Measurements from ENCODE around the gene NME5. TPM values are rescaled to one million over a fixed set of nuclear protein-coding genes. Genes with fewer than 3 reads are reported as not detected.

The NME5 gene
- polyA plus RNA-seq, 1 donor from 2014 or later: 17.0 TPM

DNA sequence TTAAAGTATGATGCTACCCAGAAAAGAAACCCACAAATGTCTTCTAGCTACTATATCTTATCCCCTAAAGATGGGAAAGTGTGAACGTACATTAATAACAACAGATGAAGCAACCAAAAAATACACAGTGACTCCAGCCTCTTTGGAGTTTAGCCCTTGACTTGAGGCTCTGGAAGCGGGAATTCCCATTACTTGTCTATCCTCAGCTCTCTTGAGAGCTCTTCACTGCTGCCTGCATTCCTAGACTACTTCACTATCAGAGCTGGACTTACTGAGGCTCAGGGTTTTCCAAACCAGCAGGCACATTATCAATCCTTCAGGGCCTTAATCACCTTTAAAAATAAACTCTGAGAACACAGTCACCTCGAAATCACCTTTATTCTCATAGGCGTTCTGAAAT is 1.0 kb upstream of the NME5 start:
- no peak for TF ChIP-seq MXI1 (conservative IDR thresholded peaks at IDR 0.05; ENCODE audit: poor library complexity, severe bottlenecking)
- no peak for TF ChIP-seq REST (IDR thresholded peaks at IDR 0.05; ENCODE audit: borderline replicate concordance)
- no peak for TF ChIP-seq SMC3 (conservative IDR thresholded peaks at IDR 0.05; ENCODE audit: poor library complexity)
- no peak for TF ChIP-seq EP300 (conservative IDR thresholded peaks at IDR 0.05; ENCODE audit: poor library complexity, severe bottlenecking)
- TF ChIP-seq EZH2 (IDR thresholded peaks at IDR 0.05; ENCODE audit: borderline replicate concordance, insufficient read depth, low read length, poor library complexity, severe bottlenecking): no peak
- no peak for TF ChIP-seq TAF1 (IDR thresholded peaks at IDR 0.05; ENCODE audit: low read depth)
- TF ChIP-seq POLR2AphosphoS5 (IDR thresholded peaks at IDR 0.05): no peak
- TF ChIP-seq RAD21 (conservative IDR thresholded peaks at IDR 0.05): no peak
- TF ChIP-seq, protein P1, sequence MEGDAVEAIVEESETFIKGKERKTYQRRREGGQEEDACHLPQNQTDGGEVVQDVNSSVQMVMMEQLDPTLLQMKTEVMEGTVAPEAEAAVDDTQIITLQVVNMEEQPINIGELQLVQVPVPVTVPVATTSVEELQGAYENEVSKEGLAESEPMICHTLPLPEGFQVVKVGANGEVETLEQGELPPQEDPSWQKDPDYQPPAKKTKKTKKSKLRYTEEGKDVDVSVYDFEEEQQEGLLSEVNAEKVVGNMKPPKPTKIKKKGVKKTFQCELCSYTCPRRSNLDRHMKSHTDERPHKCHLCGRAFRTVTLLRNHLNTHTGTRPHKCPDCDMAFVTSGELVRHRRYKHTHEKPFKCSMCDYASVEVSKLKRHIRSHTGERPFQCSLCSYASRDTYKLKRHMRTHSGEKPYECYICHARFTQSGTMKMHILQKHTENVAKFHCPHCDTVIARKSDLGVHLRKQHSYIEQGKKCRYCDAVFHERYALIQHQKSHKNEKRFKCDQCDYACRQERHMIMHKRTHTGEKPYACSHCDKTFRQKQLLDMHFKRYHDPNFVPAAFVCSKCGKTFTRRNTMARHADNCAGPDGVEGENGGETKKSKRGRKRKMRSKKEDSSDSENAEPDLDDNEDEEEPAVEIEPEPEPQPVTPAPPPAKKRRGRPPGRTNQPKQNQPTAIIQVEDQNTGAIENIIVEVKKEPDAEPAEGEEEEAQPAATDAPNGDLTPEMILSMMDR (IDR thresholded peaks at IDR 0.05; ENCODE audit: poor library complexity, severe bottlenecking): no peak
- Histone ChIP-seq H3K9me2 (ENCODE audit: insufficient read depth, low read length) (no peaks in the 10 kb centered on the region), H3K4me2 (ENCODE audit: low read length) (no peak overlapping the region), H3K36me3 (ENCODE audit: insufficient read depth, low read length) (no peaks in the 10 kb centered on the region), H3K27me3 (ENCODE audit: insufficient read depth, low read depth, low read length) (no peaks in the 10 kb centered on the region), H3F3A (ENCODE audit: insufficient read depth, low read length, poor library complexity, severe bottlenecking) (no peaks in the 10 kb centered on the region), H3K9me3 (ENCODE audit: low read length) (no peaks in the 10 kb centered on the region), H3K79me2 (replicated peaks; ENCODE audit: insufficient read depth, low read length) (no peaks in the 10 kb centered on the region), H3K27ac (ENCODE audit: low read length) (no peak overlapping the region), H3K9ac (ENCODE audit: low read length) (no peak overlapping the region), H3K4me3 (ENCODE audit: low read length) (no peak overlapping the region), H4K20me1 (ENCODE audit: insufficient read depth) (no peaks in the 10 kb centered on the region), H2AFZ (ENCODE audit: low read depth, low read length) (no peak overlapping the region)

GRCh38 chr5:138139781-138140090 is 508 bp upstream of the NME5 start:
- Histone ChIP-seq H3K4me3 (ENCODE audit: low read length) (peak overlapping the region; percentile 67), H4K20me1 (ENCODE audit: insufficient read depth) (no peaks in the 10 kb centered on the region), H3K9ac (ENCODE audit: low read length) (peak overlapping the region; percentile 45), H3K27ac (ENCODE audit: low read length) (peak overlapping the region; percentile 21), H3F3A (ENCODE audit: insufficient read depth, low read length, poor library complexity, severe bottlenecking) (no peaks in the 10 kb centered on the region), H3K36me3 (ENCODE audit: insufficient read depth, low read length) (no peaks in the 10 kb centered on the region), H3K9me3 (ENCODE audit: low read length) (no peaks in the 10 kb centered on the region), H2AFZ (ENCODE audit: low read depth, low read length) (peak overlapping the region; percentile 42), H3K9me2 (ENCODE audit: insufficient read depth, low read length) (no peaks in the 10 kb centered on the region), H3K79me2 (replicated peaks; ENCODE audit: insufficient read depth, low read length) (no peaks in the 10 kb centered on the region), H3K27me3 (ENCODE audit: insufficient read depth, low read depth, low read length) (no peaks in the 10 kb centered on the region), H3K4me2 (ENCODE audit: low read length) (peak overlapping the region; percentile 38)
- TF ChIP-seq EP300 (conservative IDR thresholded peaks at IDR 0.05; ENCODE audit: poor library complexity, severe bottlenecking): no peak
- TF ChIP-seq SMC3 (conservative IDR thresholded peaks at IDR 0.05; ENCODE audit: poor library complexity): no peak
- TF ChIP-seq RAD21 (conservative IDR thresholded peaks at IDR 0.05): no peak
- TF ChIP-seq MXI1 (conservative IDR thresholded peaks at IDR 0.05; ENCODE audit: poor library complexity, severe bottlenecking): no peak
- TF ChIP-seq REST (IDR thresholded peaks at IDR 0.05; ENCODE audit: borderline replicate concordance): no peak
- TF ChIP-seq, protein P1 (IDR thresholded peaks at IDR 0.05; ENCODE audit: poor library complexity, severe bottlenecking): no peak
- TF ChIP-seq POLR2AphosphoS5 (IDR thresholded peaks at IDR 0.05): no peak
- TF ChIP-seq EZH2 (IDR thresholded peaks at IDR 0.05; ENCODE audit: borderline replicate concordance, insufficient read depth, low read length, poor library complexity, severe bottlenecking): no peak
